ENCODE measurements around the gene RAB27B. TPM values are rescaled to one million over a fixed set of nuclear protein-coding genes. Genes with fewer than 3 reads are reported as not detected.

RAB27B gene
- total and polyA plus RNA-seq, 2 of the 8 experiments (the other 6 are each of a cell fraction or from before 2014, with no cell fraction given), result 0.05 to 0.60 TPM

DNA sequence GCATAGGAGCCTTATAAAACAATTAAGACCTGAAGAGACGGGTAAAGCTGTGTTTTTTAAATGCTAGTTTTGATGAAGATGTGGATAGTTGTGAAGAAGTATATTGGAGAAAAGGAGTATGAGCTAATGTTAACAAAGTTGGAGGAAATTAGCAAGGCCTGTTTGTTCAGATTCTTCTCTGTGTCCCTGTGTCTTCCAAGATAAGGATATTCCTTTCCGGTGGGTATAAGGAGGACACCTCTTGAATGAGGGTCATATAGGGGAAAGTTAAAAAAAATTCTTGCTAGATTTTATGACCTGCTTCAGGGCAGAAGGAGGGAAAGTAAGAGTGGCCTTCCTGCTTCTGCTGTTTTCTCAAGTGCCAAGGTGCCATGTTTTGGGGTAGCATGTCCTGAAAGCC is 72.0 kb downstream of the RAB27B start:
- Histone ChIP-seq H3K9ac (replicated peaks in 1 of 4; ENCODE audit: extremely low read depth in 1 of 4, low read depth in 3 of 4, low read length in 3 of 4) (no peak overlapping the region), H2AK5ac (ENCODE audit: low read depth, low read length) (no peak overlapping the region), H3K27me3 (replicated peaks in 1 of 4; ENCODE audit: control insufficient read depth in 3 of 4, extremely low read depth in 1 of 4, insufficient read depth in 3 of 4, low read length in 3 of 4) (no peaks in the 10 kb centered on the region), H3K4me1 (replicated peaks in 1 of 4; ENCODE audit: control insufficient read depth in 3 of 4, insufficient read depth in 4 of 4, low read length in 3 of 4) (peaks cover 0 to 2% (median 0%) of the 10 kb centered on the region in 4 experiments; a peak in 1 of 7 replicates), H3K23me2 (ENCODE audit: low read depth, low read length) (no peaks in the 10 kb centered on the region; the same call in 1 of the 2 replicates), H2BK12ac (ENCODE audit: low read depth, low read length) (no peak overlapping the region), H4K8ac (ENCODE audit: extremely low read depth, insufficient read depth, low read length) (no peak overlapping the region), H2AFZ (ENCODE audit: low read length) (no peak overlapping the region), H2BK20ac (ENCODE audit: low read length) (no peak overlapping the region), H3K18ac (ENCODE audit: extremely low read depth, low read length) (no peak overlapping the region), H3K56ac (replicated peaks; ENCODE audit: insufficient read length, low read depth, low read length) (no peak overlapping the region), H4K20me1 (replicated peaks in 1 of 2; ENCODE audit: control insufficient read depth in 1 of 2, insufficient read depth in 2 of 2, low read length in 2 of 2) (no peaks in the 10 kb centered on the region), H3K79me2 (ENCODE audit: control insufficient read depth in 1 of 2, insufficient read depth in 2 of 2, low read length in 2 of 2) (no peaks in the 10 kb centered on the region), H4K5ac (ENCODE audit: insufficient read length, low read depth, low read length) (no peak overlapping the region), H3K9me3 (ENCODE audit: insufficient read depth in 2 of 2, low read depth in 1 of 2, low read length in 1 of 2) (no peaks in the 10 kb centered on the region), H3K36me3 (ENCODE audit: control insufficient read depth in 2 of 4, insufficient read depth in 4 of 4, low read length in 3 of 4) (no peaks in the 10 kb centered on the region), H3K4ac (replicated peaks; ENCODE audit: insufficient read length, low read depth, low read length) (no peak overlapping the region), H2BK120ac (replicated peaks; ENCODE audit: low read depth, low read length) (no peak overlapping the region), H3K4me2 (ENCODE audit: insufficient read depth in 1 of 2, low read depth in 2 of 2, low read length in 2 of 2) (no peak overlapping the region), H2BK5ac (ENCODE audit: low read depth, low read length) (no peak overlapping the region), H3K14ac (ENCODE audit: insufficient read length) (no peak overlapping the region), H3K79me1 (ENCODE audit: low read depth, low read length) (no peaks in the 10 kb centered on the region), H2BK15ac (ENCODE audit: low read length) (no peak overlapping the region), H3K4me3 (ENCODE audit: extremely low read depth in 1 of 4, insufficient read depth in 2 of 4, low read depth in 3 of 4, low read length in 4 of 4) (no peak overlapping the region), H4K91ac (replicated peaks; ENCODE audit: insufficient read length, low read length) (no peak overlapping the region), H3K23ac (ENCODE audit: insufficient read length) (no peak overlapping the region), H3K27ac (ENCODE audit: low read depth, low read length) (no peak overlapping the region)
- 81% methylated on average over 2 of the region's 2 CpGs; no CpG with 5 or more reads in 1 of the 2 experiments for WGBS, 2 experiments (ENCODE audit: extremely low coverage in 1 of 2, insufficient coverage in 1 of 2, insufficient read length in 1 of 2, insufficient replicate concordance in 2 of 2, low coverage in 1 of 2, low lambda C conversion rate in 2 of 2, missing lambda C conversion rate in 1 of 2)
- DNase-seq (ENCODE audit: low read depth in 1 of 2, low spot score in 2 of 2) (no peak), FAIRE-seq (no peak)
- ChIA-PET POLR2A (ENCODE audit: partially characterized antibody) (no interaction called here), CTCF (ENCODE audit: partially characterized antibody) (interaction anchor here (1.3 kb wide), 2 partner anchors 9 to 19 kb away, joined by 3 to 4 read pairs; no protein-coding TSS in a partner anchor)
- TF ChIP-seq KDM4A (IDR thresholded peaks at IDR 0.05; ENCODE audit: low read depth, low read length, severe bottlenecking) (no peak), FOSL1 (IDR thresholded peaks at IDR 0.05; ENCODE audit: insufficient read depth, low read depth, low read length) (no peak), TBP (IDR thresholded peaks at IDR 0.05; ENCODE audit: low read depth, low read length) (no peak), TAF7 (optimal IDR thresholded peaks at IDR 0.05; ENCODE audit: borderline replicate concordance, low read depth, low read length) (no peak), SP1 (IDR thresholded peaks at IDR 0.05; ENCODE audit: low read depth, low read length) (no peak), SRF (IDR thresholded peaks at IDR 0.05; ENCODE audit: low read depth, low read length) (no peak), ATF2 (IDR thresholded peaks at IDR 0.05; ENCODE audit: low read length) (no peak), POLR2AphosphoS5 (IDR thresholded peaks at IDR 0.05; ENCODE audit: low read depth, low read length) (no peak), POU5F1 (IDR thresholded peaks at IDR 0.05; ENCODE audit: low read depth, low read length) (no peak), CBX5 (IDR thresholded peaks at IDR 0.05; ENCODE audit: low read depth, low read length) (no peak), CHD2 (IDR thresholded peaks at IDR 0.05; ENCODE audit: low read length) (no peak), HDAC6 (IDR thresholded peaks at IDR 0.05; ENCODE audit: low read depth, low read length) (no peak), TCF12 (IDR thresholded peaks at IDR 0.05; ENCODE audit: low read depth, low read length) (no peak), PHF8 (conservative IDR thresholded peaks at IDR 0.05; ENCODE audit: low read depth, low read length) (no peak)
